Umbilical cord (tissue), 2 donors: ENCODE measurements around the gene DIPK1C. TPM values are rescaled to one million over a fixed set of nuclear protein-coding genes. Genes with fewer than 3 reads are reported as not detected.

Source experiments
- DNase-seq: peaks from one replicate; pipeline ENCODE4 v3.0.0-alpha.2; 2015; ENCODE audit warnings: low spot score
- total RNA-seq: library from RNA; depleted of rRNA; stranded (reverse); fragments of >200 nt; gene quantifications from one replicate; pipeline ENCODE4 v1.2.3, GENCODE V29; 2014; ENCODE audit warnings: low replicate concordance; ENCODE audit not compliant: insufficient read depth

Gene DIPK1C
- total RNA-seq, 1 donor from 2014 or later = 3.1 TPM

- DNase-seq = no peak
Measured at GRCh38 chr18:74486119-74486849, 29.2 kb upstream of the DIPK1C start.

GRCh38 chr18:74482697-74483096 lies 25.6 kb upstream of the DIPK1C start:
- DNase-seq = no peak

GRCh38 chr18:74480149-74480651 lies 23.1 kb upstream of the DIPK1C start:
- no peak for DNase-seq

GRCh38 chr18:74479486-74480148 lies 22.5 kb upstream of the DIPK1C start:
- DNase-seq = no peak

GRCh38 chr18:74478880-74479279 lies 21.8 kb upstream of the DIPK1C start:
- DNase-seq = no peak

GRCh38 chr18:74478316-74478715 lies 21.2 kb upstream of the DIPK1C start:
- DNase-seq = no peak

- DNase-seq = no peak
Measured at GRCh38 chr18:74477771-74478170, 20.7 kb upstream of the DIPK1C start.

GRCh38 chr18:74476140-74476539 lies 19.0 kb upstream of the DIPK1C start:
- no peak for DNase-seq

GRCh38 chr18:74473976-74474640 lies 17.0 kb upstream of the DIPK1C start:
- DNase-seq = no peak

- DNase-seq = no peak
Measured at GRCh38 chr18:74472312-74472711, 15.2 kb upstream of the DIPK1C start.

GRCh38 chr18:74468547-74469061 lies 11.5 kb upstream of the DIPK1C start:
- DNase-seq = no peak

- no peak for DNase-seq
Measured at GRCh38 chr18:74465775-74466174, 8.7 kb upstream of the DIPK1C start.

GRCh38 chr18:74463983-74464382 lies 6.9 kb upstream of the DIPK1C start:
- DNase-seq = no peak

- DNase-seq = no peak
Measured at GRCh38 chr18:74463254-74463653, 6.1 kb upstream of the DIPK1C start.

GRCh38 chr18:74460825-74461224 lies 3.7 kb upstream of the DIPK1C start:
- no peak for DNase-seq

- DNase-seq = no peak
Measured at GRCh38 chr18:74459889-74460288, 2.8 kb upstream of the DIPK1C start.

- DNase-seq = no peak
Measured at GRCh38 chr18:74457725-74458421, 765 bp upstream of the DIPK1C start.

GRCh38 chr18:74456349-74457042 lies 612 bp downstream of the DIPK1C start:
- no peak for DNase-seq

- no peak for DNase-seq
Measured at GRCh38 chr18:74456017-74456348, 1.1 kb downstream of the DIPK1C start.

GRCh38 chr18:74455386-74455785 lies 1.7 kb downstream of the DIPK1C start:
- DNase-seq = no peak

GRCh38 chr18:74454279-74454751 lies 2.8 kb downstream of the DIPK1C start:
- DNase-seq = no peak
